G401.6 (cell line): Measurements from ENCODE around the gene SHC3.

ENCODE experiments used
- FAIRE-seq: peaks from 2 replicates; lab custom pipeline; 2012; peaks lifted over from hg19 to GRCh38; lab: Jason Lieb, UNC

Gene SHC3

GRCh38 chr9:89052470-89053097, 126.0 kb downstream of the SHC3 start:
- no peak for FAIRE-seq

GRCh38 chr9:89051421-89052025, 127.1 kb downstream of the SHC3 start:
- FAIRE-seq: no peak

DNA sequence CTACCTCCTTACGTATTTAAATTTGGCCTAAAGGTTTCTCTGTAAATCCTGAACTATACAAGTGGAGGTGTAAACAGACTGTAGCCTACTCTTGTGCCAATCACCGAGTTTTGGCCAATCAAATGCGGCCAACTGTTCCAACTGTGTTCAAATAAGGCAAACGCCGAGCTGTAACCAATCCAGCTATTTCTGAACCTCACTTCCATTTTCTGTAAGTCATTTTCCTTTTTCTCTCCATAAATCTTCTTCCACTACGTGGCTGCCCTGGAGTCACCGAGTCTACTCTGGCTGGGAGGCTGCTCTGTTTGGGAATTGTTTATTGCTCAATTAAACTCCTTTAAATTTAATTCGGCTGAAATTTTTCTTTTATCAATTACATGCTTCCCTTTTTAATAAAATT, 129.0 kb downstream of the SHC3 start:
- no peak for FAIRE-seq

GRCh38 chr9:89048616-89049015, 130.0 kb downstream of the SHC3 start:
- no peak for FAIRE-seq

DNA sequence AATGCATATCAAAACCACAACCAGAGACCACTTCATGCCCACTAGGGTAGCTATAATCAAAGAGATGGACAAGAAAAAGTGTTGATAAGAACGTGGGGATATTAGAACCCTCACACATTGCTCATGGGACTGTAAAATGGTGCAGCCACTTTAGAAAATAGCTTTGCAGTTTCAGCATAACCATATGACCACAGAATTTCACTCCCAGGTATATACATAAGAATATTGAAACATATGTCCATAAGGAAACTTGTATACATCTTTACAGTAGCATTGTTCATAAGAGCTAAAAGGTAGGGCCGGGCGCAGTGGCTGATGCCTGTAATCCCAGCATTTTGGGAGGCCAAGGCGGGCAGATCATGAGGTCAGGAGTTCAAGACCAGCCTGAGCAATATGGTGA, 131.0 kb downstream of the SHC3 start:
- no peak for FAIRE-seq

DNA sequence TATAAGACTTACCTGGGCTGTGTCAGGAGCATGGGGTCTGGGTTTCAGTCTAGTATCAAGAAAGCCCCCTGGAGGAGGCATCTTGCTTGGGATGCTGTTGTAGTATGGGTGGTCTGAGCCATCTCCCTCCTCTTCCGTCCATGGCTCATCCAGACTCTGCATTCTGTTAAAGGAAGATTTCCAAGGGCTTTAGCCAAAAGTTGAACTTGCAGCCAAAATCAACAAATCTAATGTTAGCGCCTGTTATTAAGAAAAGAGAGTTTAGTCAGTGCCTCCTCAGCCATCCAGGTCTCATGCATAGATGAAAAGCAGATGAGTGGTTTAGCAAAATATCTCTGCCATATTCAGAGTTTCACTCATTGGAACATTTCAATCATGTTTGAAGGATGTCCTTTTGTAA, 131.8 kb downstream of the SHC3 start:
- no peak for FAIRE-seq

- FAIRE-seq: no peak
These were observed 133.7 kb downstream of the SHC3 start for GRCh38 chr9:89044881-89045280.

DNA sequence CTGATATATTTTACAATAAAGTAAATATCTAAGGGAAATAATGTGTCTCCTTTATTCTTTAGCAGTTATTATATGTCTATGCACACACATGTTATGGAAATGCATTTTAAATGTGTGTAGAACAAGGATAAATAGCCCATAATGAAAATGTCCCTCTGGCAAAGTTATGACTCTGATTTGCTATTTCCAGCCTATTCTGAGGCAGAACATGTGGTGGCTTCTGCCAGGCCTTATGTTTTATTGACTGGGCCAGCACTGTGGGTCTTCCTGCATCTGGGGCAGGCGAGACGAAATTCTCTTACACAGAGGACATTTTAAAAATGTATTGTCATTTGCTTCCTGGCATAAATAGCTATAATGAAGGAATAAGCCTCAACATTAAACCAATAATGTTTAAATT, 134.5 kb downstream of the SHC3 start:
- no peak for FAIRE-seq

DNA sequence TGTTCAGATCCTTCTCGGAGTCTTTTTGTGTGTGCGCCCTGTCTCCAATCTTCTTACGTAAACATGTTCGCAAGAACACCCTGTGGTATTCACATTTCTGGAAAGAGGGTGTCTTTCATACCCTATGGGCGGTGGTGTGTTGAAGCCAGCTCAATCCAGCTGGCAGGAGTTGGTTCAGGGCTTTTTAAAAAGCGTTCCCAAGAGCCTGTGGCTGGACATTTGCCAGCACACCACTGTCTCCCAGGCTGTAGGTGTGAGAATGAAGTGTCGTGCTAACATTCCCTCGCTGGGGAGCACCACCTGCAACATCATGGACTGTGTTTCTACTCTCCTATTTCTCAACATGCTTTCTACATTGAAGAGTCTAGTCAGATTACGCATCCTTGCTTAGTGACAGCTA, 135.6 kb downstream of the SHC3 start:
- FAIRE-seq: no peak

DNA sequence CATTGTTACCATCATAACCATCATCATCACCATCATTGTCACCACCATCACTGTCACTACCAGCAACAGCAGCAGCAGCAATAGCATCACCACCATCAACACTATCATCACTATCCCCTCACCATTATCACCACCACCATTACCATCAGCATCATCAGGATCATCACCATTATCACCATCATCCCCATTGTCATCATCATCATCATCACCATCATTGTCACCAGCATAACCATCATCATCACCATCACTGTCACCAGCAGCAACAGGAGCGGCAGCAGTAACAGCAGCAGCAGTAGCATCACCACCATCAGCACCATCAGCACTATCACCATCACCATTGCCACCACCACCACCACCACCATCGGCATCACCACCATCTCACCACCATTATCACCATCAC, 139.0 kb downstream of the SHC3 start:
- FAIRE-seq: no peak

DNA sequence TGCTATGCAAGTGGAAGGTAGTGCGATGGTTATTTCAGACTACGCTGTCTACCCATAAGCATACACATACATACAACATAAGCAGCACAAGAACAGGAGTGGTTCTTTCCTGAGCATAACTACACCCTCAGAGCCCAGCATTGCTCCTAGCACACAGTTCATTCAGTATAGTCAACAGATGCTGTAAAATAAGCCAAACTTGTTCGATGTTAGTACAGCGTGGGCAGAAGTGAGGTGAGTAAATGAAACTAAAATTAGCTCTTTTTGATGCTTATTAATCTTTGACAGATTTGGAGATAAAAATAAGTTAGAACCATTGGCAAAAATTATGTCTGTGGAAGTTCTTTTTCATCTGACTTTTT, 139.5 kb downstream of the SHC3 start:
- no peak for FAIRE-seq

GRCh38 chr9:89038382-89039103, 140.1 kb downstream of the SHC3 start:
- FAIRE-seq: no peak

- no peak for FAIRE-seq
These were observed 140.7 kb downstream of the SHC3 start for GRCh38 chr9:89037891-89038290.

DNA sequence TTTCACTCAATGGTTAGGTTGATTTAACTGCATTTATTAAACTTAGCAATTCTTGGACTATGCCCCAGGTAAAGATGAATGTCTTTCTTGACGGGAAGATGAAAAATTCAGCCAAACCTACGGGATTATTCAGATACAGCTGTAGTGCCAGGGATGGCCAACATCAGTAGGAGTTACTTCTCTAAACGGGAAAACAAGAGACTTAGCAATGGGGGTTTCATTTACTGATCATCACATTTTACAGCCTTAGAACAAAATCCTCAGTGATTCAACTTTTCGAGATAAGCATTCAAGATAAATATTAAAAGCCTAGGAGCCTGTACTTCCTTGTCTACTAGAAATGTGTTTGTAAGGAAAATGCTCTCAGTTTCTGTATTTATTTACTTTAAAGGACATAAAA, 141.3 kb downstream of the SHC3 start:
- no peak for FAIRE-seq

- no peak for FAIRE-seq
These were observed 141.7 kb downstream of the SHC3 start for GRCh38 chr9:89036891-89037290.

GRCh38 chr9:89036383-89036782, 142.2 kb downstream of the SHC3 start:
- no peak for FAIRE-seq

DNA sequence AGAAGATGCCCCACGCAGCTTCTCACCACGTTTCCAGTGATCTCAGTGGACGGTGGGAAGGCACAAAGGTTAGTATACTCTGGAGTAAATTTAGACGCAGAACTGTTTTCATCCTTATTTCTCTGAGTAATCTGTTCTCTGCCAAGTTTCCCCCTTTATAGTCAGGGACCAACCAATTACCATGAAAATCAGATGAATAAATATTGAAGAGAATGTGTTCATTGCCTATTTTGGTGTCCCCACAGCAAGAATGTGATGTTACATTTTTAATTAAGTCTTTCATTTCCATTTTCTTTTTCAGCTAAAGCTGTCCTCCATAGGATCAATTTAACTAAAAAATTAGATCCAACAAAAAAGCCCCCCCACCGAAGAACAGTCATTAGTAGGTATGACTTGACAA, 146.0 kb downstream of the SHC3 start:
- FAIRE-seq: no peak

DNA sequence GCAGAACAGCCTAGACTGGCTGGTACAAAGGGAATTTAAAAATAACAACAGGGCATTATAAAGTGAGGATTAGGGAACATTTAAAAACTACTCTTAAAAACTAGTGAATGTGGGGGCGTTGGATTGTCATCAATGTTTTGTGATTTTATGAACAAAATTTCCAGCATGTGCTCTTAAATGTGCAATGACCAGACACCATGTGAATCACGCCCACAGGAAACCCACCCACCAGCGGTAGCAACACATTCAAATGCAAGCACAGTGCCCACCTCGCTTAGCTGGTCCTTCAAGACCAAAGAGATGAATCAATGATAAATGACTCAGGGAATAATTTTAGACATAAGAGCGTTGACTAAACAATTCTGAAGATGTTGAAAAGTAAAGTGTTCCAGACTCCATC, 146.4 kb downstream of the SHC3 start:
- no peak for FAIRE-seq

- no peak for FAIRE-seq
These were observed 148.8 kb downstream of the SHC3 start for GRCh38 chr9:89029788-89030187.

GRCh38 chr9:89026876-89027275, 151.7 kb downstream of the SHC3 start:
- no peak for FAIRE-seq

DNA sequence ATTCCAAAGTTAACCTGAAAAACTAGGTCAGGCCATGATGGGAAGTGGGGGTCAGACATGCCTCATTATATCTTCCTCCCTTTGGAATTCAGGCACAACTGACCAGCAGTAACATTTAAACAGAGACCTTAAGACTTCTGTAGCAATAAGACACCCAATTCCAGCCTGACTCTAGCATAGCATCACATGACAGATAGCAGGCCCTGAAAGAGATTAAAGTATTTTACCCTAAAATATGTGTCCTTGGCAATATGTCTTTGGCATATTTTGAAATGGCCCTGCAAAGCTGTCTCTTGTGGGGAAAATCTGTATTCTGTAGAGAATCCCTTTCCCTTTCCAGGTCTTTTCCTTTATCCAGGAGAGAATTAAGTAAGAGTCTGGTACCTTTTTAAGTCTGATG, 153.1 kb downstream of the SHC3 start:
- FAIRE-seq: no peak

DNA sequence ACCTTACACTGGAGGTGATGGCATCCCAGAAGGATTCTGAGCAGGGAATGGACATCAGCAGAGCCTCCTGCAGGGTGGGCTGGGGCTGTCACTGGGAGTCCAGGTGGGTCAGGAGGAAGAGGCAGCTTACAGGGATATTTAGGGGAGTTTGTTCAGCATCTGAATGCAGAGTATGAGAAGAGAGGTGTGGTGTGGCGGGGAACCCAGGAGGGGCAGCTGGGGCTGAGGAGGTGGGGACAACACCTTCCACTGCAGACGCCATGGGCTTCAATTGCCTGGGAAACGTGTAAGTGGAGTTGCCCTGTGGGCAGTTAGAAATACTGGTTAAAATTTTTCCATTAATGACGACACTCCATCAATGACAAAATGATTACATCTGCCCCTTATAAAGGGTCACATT, 153.9 kb downstream of the SHC3 start:
- no peak for FAIRE-seq

DNA sequence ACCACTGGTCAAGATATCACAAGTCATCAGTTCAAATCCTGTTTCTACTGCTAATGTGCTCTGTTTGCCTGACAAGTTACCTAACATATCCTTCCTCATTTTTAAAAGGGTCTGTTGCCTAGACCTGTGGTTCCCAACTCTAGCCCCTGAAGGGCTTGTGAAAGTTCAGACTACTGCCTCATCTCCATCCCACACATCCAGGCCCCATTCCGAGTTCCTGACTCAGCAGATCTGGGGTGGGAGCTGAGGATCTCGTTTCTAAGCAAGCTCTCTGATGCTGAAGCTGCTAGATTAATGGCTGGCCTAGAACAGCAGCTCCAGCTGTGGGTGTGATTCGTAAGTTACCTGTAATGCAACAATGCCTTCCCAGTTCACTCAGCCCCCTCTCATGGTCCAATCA, 154.9 kb downstream of the SHC3 start:
- FAIRE-seq: no peak

GRCh38 chr9:89022902-89023301, 155.7 kb downstream of the SHC3 start:
- FAIRE-seq: no peak
